BE2C (cell line): ENCODE results near the gene THBS2.

Experiments used
- DNase-seq: peaks from one replicate; pipeline ENCODE4 v3.0.0-alpha.2; 2020
- H3K27me3 ChIP-seq: fragments of 250-450 bp; sonication (Bioruptor Pico); 2 replicates; pipeline ENCODE4 v1.5.1; 2020; ENCODE audit warnings: mild to moderate bottlenecking
- H3K36me3 ChIP-seq: fragments of 250-450 bp; sonication (Bioruptor Pico); 2 replicates; pipeline ENCODE4 v1.5.1; 2020; ENCODE audit warnings: mild to moderate bottlenecking
- H3K4me1 ChIP-seq: fragments of 250-450 bp; sonication (Bioruptor Pico); 2 replicates; pipeline ENCODE4 v1.5.1; 2020
- H3K4me3 ChIP-seq: 2 replicates; pipeline ENCODE4 v1.5.1; 2011; ENCODE audit warnings: low read depth, low read length
- H3K9me3 ChIP-seq: fragments of 250-450 bp; sonication (Bioruptor Pico); 2 replicates; pipeline ENCODE4 v1.5.1; 2020
- CTCF ChIP-seq: IDR thresholded peaks from 2 replicates; pipeline ENCODE4 v1.5.1; 2012; ENCODE audit warnings: mild to moderate bottlenecking, low read depth, low read length

THBS2 gene

GRCh38 chr6:169240125-169240524 lies 13.5 kb downstream of the THBS2 start:
- no peaks in the 10 kb centered on the region for H3K36me3 ChIP-seq
- no peak for DNase-seq

GRCh38 chr6:169239181-169239580 lies 14.5 kb downstream of the THBS2 start:
- no peaks in the 10 kb centered on the region for H3K36me3 ChIP-seq

More at GRCh38 chr6:169240125-169240524, 13.5 kb downstream of the THBS2 start:
- Histone ChIP-seq H3K27me3 (no peaks in the 10 kb centered on the region), H3K4me1 (no peaks in the 10 kb centered on the region), H3K4me3 (no peak overlapping the region), H3K9me3 (no peaks in the 10 kb centered on the region)
- TF ChIP-seq CTCF, result no peak

GRCh38 chr6:169238766-169239165 lies 14.9 kb downstream of the THBS2 start:
- Histone ChIP-seq H3K27me3 (no peaks in the 10 kb centered on the region), H3K4me3 (no peak overlapping the region), H3K4me1 (no peaks in the 10 kb centered on the region), H3K36me3 (no peaks in the 10 kb centered on the region), H3K9me3 (no peaks in the 10 kb centered on the region)
- no peak for TF ChIP-seq CTCF
- no peak for DNase-seq

More at GRCh38 chr6:169239181-169239580, 14.5 kb downstream of the THBS2 start:
- H3K9me3 ChIP-seq, result no peaks in the 10 kb centered on the region
- no peak overlapping the region for H3K4me3 ChIP-seq
- DNase-seq, result no peak
- no peaks in the 10 kb centered on the region for H3K4me1 ChIP-seq
- no peaks in the 10 kb centered on the region for H3K27me3 ChIP-seq
- TF ChIP-seq CTCF, result no peak

- Histone ChIP-seq H3K36me3 (no peaks in the 10 kb centered on the region), H3K4me3 (no peak overlapping the region), H3K9me3 (no peaks in the 10 kb centered on the region; the same call in 1 of the 2 replicates), H3K4me1 (no peaks in the 10 kb centered on the region), H3K27me3 (no peaks in the 10 kb centered on the region)
- no peak for DNase-seq
- no peak for TF ChIP-seq CTCF
Measured at GRCh38 chr6:169237496-169238134, 16.0 kb downstream of the THBS2 start.

- Histone ChIP-seq H3K36me3 (no peaks in the 10 kb centered on the region), H3K4me3 (no peak overlapping the region), H3K4me1 (no peaks in the 10 kb centered on the region), H3K27me3 (no peaks in the 10 kb centered on the region), H3K9me3 (no peaks in the 10 kb centered on the region; the same call in 1 of the 2 replicates)
- no peak for TF ChIP-seq CTCF
- DNase-seq, result no peak
Measured at GRCh38 chr6:169236988-169237387, 16.7 kb downstream of the THBS2 start.

GRCh38 chr6:169236545-169236944 lies 17.1 kb downstream of the THBS2 start:
- Histone ChIP-seq H3K27me3 (no peaks in the 10 kb centered on the region), H3K9me3 (no peaks in the 10 kb centered on the region; the same call in 1 of the 2 replicates)
- DNase-seq, result no peak

More at GRCh38 chr6:169236545-169236944, 17.1 kb downstream of the THBS2 start:
- Histone ChIP-seq H3K36me3 (no peaks in the 10 kb centered on the region), H3K4me1 (no peaks in the 10 kb centered on the region), H3K4me3 (no peak overlapping the region)
- no peak for TF ChIP-seq CTCF
